HPDE6-E6E7 (cell line): ENCODE measurements around the gene UNC119B.
A peak's percentile ranks its signal among the peaks of the same experiment; 100 is the strongest.
"Not testable (repeated sequence)": the region's sequence is repeated elsewhere in the genome, so short reads cannot be mapped to it uniquely, and the experiment has no call there.

ENCODE experiments used
- DNase-seq: peaks from one replicate; pipeline ENCODE4 v3.0.0; 2011; ENCODE audit warnings: missing footprints; ENCODE audit errors: extremely low spot score

The UNC119B gene

DNA sequence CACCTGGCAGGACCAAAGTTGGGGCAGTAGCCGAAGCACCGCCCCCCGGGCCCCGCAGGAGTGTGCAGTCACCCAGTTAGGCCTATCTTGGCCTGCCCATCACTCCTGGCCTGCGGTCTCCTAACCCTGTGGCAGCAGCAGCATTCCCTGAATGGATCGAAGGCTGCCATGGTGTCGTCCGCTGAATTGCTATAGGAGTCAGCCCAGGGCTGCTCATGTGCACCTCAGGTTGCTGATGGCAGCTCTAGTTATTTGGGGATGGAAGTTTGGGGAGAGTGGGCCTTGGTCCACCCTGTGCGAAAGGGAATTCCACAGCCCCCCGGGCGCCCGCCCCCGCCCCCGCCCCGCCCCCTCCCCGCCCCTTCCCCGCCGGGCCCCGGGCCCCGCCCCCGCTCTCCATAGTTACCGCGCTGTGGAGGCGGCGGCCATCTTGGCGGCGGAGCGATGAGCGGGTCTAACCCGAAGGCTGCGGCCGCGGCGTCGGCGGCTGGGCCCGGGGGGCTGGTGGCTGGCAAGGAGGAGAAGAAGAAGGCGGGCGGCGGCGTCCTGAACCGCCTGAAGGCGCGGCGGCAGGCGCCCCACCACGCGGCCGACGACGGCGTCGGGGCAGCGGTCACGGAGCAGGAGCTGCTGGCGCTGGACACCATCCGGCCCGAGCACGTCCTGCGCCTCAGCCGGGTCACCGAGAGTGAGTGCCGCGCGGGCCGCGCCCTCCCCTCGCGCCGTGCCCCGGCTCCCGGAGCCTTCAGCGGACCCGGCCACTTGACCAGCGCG lies at the start of gene UNC119B:
Gene UNC119B, plus strand, starts transcription at position 428 of the 774 bp plus-strand sequence. Its CDS starts 17 bp downstream, at position 445.
- no peak for DNase-seq

DNA sequence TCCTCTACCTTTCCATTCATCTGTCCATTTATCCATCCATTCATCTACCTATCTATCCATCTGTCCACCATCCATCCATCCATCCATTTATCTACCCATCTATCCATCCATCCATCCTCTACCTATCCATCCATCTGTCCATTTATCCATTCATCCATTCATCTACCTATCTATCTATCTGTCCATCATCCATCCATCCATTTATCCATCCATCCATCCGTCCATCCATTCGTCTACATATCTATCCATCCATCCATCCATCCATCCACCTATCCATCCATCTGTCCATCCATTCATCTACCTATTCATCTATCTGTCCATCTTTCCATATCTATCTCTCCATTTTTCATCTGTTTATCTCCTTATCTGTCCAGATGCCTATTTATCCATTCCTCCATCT lies 48.8 kb upstream of the UNC119B start:
- DNase-seq, result no peak

DNA sequence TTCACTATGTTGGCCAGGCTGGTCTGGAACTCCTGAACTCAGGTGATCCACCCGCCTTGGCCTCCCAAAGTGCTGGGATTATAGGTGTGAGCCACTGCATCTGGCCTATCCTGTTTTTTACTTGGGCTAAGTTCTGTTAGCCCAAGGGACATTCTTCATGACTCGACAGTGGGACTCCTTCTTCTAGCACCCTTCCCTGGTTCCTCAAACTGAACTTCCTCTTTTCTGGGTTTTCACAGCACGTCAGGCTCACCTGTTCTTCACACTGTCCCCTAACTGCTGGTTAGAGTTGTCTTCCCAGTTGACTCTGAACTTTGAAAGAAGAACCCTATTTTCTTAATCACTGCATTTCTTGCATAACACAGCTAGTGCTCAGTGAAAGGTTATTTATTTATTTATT lies 47.4 kb upstream of the UNC119B start:
- no peak for DNase-seq

DNA sequence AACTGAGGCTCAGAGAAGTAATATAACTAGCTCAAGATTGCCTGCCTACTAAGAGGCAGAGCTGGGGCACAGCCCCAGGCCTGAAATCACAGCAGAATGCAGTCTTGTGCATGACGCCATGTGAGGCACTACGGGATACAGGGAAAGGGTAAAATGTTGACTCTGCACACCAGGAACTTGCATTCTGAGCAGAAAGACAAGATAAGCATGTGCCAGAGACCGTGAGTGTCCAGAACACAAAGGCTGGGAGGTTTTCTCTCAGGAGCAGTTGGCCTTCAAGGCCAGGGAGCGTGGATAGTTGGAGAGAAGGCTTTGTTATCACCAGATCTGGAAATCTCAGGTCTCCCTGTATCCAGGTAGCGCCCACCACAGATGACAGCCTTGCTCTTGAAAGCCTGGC lies 46.5 kb upstream of the UNC119B start:
- no peak for DNase-seq

DNA sequence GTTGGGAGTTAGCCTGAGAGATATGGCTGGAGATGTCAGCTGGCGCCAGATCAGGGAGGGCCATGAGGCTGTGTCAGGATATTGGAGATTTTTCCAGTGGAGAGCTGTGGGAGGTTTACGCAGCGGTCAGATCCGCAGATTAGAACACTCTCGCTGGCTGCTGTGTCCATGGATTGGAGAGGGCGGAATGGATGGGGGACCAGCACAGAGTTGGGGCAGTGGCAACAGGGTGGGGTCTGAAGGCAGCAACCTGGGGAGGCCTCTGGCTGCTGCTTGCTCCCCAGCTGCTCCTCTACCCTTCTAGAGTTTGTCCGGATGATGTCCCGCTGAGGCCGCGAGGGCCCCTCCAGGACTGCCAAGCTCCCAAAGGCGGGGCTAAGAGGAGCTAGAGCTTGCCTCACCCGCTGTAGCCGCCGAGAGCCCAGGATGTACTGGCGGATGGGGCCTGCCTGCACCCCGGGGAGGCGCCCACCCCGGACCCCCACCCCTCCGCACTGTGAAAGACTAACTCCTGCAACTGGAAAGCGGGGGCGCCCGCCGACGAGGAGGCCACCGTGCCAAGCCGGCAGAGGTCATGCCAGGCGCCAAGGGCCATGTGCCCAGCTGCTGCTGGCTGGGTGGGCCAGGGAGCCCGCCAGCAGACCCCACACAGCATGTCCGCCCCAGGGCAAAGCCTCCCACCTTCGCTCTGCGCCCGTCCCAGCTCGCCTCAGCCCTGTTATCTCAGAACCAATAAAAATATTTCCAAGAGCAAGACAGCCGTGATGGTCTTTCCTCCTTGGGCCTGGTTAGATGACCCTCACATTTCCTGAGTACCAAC lies 43.5 kb upstream of the UNC119B start:
- DNase-seq, result no peak

DNA sequence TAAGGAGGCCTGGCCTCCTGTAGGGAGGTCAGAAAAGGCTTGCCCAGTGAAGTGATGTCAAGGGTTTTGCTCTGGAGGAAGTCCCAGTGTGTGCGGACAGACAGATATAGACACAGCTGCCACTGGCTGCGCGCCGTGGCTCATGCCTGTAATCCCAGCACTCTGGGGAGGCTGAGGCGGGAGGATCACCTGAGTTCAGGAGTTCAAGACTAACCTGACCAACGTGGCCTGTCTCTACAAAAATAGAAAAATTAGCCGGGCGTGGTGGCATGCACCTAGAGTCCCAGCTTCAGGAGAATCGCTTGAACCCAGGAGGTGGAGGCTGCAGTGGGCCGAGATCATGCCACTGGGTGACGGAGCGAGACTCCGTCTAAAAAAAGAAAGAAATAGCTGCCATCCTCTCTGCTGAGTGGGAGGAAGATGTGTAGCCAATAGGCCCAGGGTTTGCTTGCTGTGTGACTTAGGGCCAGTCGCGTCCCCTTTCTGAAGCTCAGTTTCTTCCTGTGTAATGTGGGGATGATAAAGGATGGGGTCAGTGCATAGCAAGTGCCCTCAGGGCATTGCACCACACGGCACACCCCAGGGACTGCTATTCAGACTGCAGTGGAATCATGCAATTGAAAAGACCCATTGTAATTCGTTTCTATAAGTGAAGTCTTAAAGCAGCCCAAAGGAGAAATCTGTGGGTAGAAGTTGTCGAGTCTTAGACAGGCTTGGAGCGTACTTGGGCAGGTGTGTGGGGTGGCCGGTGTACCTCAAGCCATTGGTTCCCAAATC lies 42.0 kb upstream of the UNC119B start:
- DNase-seq, result no peak

DNA sequence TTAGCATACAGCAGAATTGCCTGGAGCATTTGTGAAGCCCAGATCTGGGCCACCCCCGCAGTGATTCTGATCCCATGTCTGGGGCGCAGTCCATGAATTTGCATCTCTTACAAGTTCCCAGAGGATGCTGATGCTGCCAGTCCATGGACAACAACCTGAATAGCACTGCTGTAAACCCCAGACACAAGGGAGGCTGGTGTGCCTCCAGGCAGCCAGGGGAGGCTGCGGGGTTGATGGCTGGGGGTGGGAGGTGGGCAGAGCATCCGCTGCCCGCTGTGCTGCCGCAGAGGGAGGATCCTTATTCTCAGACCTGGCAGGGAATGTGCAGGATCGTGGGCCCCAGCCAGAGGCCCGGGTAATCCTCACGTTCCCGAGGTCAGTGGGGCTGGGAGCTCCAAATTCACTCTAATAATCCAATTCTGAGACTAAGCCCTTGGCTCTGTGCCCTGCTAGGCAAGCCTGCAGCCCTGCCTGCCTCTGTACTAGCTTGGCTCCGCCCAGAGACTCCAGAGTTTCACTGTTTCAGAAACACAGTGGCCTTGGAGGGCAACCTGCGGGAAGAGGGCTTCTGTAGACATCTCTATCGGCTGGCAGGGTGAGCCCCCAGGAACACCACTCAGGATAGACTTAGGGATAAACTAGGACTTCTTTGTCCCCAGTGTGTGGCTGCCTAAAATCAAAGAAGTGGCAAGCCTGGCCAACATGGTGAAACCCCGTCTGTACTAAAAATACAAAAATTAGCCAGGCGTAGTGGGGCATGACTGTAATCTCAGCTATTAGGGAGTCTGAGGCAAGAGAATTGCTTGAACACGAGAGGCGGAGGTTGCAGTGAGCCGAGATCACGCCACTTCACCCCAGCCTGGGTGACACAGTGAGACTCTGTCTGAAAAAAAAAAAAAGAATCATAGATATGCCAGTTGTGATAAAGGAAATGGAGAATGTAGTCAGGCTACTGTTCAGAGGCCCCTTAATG lies 41.1 kb upstream of the UNC119B start:
- no peak for DNase-seq

DNA sequence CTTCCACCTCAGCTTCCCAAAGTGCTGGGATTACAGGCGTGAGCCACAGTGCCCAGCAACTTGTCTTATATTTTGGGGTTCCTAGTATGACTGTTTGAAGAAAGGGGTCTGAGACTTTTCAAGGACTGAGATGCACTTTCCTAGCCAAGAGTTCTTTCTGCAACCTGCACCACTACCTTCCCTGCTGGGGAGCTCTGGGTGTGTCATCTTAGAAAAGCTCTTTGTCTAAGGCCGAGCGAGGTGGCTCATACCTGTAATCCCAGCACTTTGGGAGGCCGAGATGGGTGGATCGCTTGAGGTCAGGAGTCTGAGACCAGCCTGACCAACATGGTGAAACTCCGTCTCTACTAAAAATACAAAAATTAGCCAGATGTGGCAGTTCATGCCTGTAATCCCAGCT lies 40.0 kb upstream of the UNC119B start:
- not testable (repeated sequence) for DNase-seq

DNA sequence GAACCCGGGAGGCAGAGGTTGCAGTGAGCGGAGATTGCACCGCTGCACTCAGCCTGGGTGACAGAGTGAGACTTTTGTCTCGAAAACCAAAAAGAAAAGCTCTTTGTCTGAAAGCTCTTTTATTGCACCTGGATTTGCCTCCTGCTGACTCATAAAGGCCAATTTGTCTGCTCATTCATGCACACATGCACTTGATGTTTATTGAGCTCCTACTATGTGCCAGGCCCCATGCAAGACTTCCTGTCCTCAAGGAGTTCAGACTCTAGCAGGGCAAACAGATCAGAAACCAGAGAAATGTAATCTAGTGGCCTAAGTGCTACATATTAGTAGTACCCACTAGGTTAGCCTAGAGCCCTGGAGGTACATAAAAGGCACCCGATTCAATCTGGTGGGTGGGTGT lies 39.6 kb upstream of the UNC119B start:
- DNase-seq, result no peak

DNA sequence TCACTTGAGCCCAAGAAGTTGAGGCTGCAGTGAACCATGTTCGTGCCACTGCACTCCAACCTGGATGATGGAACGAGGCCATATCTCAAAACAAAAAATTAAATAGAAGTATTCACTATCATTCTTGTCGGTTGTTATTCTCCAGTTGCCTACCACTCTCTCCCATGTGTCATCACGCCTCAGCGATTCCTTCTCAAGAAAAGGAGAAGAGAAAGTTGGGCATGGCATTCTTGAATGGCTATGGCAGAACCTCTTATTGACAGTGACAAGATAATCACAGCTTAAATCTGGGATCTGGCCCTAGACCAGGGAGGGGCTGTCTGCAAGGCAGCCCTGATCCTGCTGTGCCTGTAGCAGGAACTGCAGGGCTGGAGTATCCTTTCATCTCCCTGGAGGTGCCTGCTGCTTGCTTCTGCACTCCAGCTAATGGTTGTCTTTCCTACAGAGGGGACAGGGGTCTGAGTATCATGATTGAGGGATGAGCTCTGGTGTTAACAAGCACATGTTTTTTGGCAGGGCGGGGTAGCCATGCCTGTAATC lies 36.1 kb upstream of the UNC119B start:
- DNase-seq, result no peak

DNA sequence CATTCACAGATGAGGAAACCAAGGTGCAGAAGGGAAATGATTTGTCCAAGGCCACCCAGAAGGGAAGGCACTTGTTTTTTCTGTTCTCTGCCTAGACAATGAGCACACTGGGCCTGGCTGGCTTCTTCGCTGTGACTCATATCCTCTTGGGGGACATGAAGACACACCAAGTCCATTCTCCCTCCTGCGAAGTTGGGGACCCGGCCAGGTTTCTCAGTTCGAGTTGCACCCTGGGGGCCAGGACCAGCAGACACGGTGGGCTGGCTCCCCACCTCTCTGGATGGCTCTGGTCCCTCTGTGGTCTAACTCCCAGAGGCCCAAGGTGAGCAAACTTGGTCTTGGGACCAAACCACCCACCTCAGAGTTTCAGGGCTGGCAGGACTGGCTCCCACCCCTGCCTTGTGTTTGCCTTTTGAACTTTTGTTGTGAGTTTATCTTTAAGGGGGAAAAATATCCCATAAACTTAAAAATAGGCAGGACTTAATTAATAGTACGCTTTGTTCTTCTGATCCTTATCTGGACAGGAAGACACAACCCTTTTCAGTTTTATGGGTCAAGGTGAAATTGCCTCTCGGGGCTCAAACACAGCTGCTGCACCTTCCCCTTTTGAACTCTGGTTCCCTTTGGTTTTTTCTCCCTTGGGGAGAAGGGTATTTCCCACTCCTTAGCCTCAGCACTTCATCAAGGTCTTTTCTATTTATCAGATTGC lies 32.3 kb upstream of the UNC119B start:
- DNase-seq, result no peak

DNA sequence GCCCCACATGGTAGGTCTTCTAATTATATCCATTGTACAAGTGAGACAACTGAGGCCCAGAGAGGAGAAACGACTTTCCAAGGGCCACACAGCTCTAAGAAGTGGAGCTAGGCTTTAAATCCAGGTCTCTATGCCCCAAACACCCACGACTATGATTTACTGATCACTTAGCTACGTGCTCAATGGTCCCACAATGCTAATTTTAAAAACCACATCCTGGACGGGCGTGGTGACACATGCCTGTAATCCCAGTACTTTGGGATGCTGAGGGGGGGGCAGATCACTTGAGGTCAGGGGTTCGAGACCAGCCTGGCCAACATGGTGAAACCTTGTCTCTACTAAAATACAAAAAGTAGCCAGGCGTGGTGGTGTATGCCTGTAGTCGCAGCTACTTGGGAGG lies 31.7 kb upstream of the UNC119B start:
- DNase-seq, result no peak

DNA sequence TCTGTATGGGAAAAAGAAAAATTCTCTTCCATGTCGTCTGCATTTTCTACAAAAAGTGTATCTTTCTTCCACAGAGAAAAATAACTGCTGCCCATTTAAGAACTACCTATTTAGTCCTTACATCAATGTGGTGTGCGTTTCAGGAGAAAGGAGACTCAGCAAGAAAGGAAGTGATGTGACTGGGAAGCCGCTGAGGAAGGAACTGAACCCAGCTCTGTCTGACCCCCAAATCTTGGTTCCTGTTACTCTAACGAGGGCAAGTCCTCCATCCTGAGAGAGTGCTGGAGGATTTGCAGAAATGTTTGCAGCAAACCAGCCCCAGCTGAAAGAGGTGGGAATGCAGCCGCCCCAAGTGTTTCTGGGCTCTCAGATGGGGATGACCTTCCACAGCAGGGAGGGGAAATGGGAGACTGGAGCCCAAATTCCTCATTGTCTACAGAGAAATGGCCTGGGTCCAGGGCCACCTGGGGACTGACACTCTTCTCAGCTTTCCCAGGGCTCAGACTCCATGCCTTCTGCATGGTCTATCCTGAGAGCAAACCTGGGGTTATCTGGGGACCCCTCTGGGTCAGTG lies 30.0 kb upstream of the UNC119B start:
- no peak for DNase-seq

DNA sequence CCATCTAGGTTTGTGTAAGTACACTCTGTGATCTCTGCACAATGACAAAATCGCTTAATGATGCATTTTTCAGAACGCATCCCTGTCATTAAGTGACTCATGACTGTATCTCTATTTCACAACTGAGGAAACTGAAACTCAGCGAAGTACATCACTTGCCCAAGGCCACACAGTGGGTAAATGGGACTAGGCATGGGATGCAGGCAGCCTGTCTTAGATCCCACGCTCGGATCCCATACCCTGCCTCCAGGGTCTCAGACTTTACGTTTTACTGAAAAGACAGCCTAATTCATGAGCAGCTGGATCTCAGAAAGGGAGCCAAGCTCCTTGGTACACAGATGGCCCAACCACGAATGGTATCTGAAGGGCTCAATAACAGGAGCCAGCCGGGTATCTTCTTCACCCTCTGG lies 25.7 kb upstream of the UNC119B start:
- DNase-seq, result no peak

DNA sequence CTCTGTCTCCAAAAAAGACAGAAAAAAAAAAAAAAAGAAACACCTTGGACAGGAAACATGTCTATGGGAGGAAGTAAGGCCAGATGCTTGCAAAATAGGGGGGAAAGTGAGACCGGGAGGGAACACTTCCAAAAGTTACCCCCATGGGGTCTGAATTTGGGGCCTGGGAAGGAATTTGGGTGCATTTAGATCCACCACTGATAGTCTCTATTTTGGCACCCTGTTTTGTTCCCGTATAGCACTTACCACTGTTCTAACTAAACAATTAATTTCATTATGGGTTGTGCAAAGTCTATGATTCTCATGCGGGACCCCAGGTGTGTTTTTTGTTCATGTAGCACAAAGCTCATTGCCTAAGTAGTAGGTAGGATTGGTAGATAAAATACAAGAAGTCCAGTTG lies 24.7 kb upstream of the UNC119B start:
- DNase-seq, result no peak

DNA sequence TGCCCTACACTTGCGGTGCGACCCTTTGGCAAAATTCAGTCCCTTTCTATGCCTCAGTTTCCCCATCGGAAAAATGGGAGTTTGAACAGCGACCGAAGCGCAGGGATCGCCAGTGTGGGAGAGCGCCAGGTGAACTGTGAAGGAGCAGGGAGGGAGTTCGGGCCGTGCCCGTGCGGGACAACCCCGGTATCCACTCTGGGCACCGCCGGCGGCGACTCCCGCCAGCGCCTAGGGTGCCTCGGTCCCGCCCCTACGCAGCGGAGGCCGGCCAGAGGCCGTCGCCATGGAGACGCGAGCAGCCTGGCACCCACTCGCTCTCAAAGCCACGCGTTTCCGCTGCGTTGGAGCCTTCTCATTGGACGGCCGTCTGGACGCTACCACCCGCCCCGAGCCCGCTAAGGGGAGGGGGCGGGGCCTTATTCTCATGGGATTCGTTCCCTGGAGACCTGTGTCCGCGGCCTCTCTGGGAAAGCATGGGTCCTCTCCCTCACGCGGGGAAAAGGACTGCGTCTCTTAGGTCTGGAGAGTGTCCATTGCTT lies 24.0 kb upstream of the UNC119B start:
- peak; percentile 92 for DNase-seq

DNA sequence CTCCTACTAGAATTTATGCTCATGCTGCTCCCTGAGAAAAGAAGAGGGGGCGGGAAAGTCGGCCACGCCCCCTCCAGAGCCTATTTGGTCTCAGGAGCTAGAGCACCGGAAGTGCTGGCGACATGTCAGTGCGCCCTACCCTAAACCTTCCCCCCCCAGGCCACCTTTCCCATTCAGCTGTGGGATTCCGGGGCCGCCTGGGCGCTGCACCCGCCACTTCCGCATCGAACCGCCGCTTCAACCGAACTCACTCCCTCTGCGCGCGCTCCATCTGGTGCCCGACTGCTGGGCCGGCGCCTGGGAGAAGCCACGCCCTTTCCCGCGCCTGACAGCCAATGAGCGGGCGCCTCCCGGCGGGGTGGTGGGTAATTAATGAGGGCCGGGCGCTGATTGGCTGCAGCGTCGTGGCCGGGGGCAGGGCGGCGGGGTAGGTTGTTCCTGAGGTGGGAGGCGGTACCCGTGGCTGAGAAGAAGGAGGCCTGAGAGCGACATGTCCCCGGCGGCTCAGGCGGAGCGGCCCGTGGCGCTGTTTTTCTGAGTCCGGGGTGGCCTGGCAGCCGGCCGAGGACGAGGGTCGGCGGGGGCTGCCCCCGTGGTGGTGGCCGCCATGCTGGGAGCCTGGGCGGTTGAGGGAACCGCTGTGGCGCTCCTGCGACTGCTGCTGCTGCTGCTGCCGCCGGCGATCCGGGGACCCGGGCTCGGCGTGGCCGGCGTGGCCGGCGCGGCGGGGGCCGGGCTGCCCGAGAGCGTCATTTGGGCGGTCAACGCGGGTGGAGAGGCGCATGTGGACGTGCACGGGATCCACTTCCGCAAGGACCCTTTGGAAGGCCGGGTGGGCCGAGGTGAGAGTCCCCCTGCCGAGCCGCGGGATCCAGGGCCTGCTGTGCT lies 23.3 kb upstream of the UNC119B start, which contains the start of gene MLEC:
Gene MLEC, plus strand, starts transcription at position 460 of the 888 bp plus-strand sequence. Its CDS starts 148 bp downstream, at position 608.
- peak; percentile 98 for DNase-seq

DNA sequence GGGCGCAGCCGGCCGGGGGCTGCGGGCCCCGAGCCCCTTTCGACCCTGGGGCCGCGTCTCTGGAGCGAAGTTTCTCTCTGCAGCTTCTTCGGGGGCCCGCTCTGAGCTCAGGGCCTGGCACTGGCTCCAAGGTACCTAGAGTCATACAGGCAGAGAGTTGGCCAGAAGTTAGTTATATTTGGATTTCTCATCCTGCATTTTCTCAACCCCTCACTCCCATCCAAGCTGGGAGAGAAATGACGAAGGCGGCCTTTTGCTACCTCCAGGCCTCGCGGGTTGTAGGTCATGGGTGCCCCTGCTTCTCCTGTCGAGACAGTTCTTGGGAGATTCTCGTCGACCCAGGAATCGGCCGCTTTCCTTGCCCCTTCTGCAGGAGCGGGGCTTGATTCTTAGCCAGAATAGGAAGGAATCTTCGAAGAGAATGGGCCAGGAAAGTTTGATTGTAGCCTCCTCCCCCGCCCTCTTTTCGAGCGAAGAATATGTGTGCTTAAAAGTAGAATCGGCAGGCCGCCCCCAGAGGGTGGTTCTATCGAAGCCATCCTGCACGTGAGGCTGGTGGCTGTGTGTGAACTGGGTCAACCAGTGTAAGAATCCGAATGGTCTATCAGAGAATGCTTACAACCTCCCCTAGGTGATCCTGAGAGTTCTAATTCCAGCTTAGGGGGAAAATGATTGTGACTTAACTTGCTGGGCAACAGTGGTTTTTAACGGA lies 22.5 kb upstream of the UNC119B start:
- DNase-seq, result no peak
